H9 (cell line): ENCODE results near the gene A2ML1. TPM values are rescaled to one million over a fixed set of nuclear protein-coding genes. Genes with fewer than 3 reads are reported as not detected.

Experiments
- DNase-seq: peaks from one replicate; pipeline ENCODE4 v3.0.0-alpha.2; 2017
- H2AFZ ChIP-seq: one replicate; pipeline ENCODE4 v1.6.1; 2013; ENCODE audit warnings: mild to moderate bottlenecking, low read length, control low read depth, moderate library complexity
- H2AK5ac ChIP-seq: 2 replicates; pipeline ENCODE4 v1.6.1; 2013; ENCODE audit warnings: low read length, control low read depth, mixed read lengths; ENCODE audit not compliant: insufficient read length
- H2BK120ac ChIP-seq: one replicate; pipeline ENCODE4 v1.6.1; 2013; ENCODE audit warnings: low read depth, mild to moderate bottlenecking, low read length, control low read depth, inconsistent platforms; ENCODE audit not compliant: poor library complexity, severe bottlenecking
- H2BK12ac ChIP-seq: 2 replicates; pipeline ENCODE4 v1.6.1; 2013; ENCODE audit warnings: low read length, control low read depth, mixed read lengths, low read depth; ENCODE audit not compliant: insufficient read length
- H2BK15ac ChIP-seq: 2 replicates; pipeline ENCODE4 v1.6.1; 2013; ENCODE audit warnings: low read depth, low read length, control low read depth
- H2BK20ac ChIP-seq: one replicate; pipeline ENCODE4 v1.6.1; 2013; ENCODE audit warnings: low read depth, mild to moderate bottlenecking, low read length, control low read depth, inconsistent platforms; ENCODE audit not compliant: poor library complexity, severe bottlenecking
- H2BK5ac ChIP-seq: 2 replicates; pipeline ENCODE4 v1.6.1; 2013; ENCODE audit warnings: low read length, control low read depth, mixed read lengths; ENCODE audit not compliant: insufficient read length
- H3K14ac ChIP-seq: 2 replicates; pipeline ENCODE4 v1.6.1; 2013; ENCODE audit warnings: low read length, control low read depth; ENCODE audit not compliant: insufficient read depth
- H3K18ac ChIP-seq: 2 replicates; pipeline ENCODE4 v1.6.1; 2013; ENCODE audit warnings: low read depth, mild to moderate bottlenecking, mixed read lengths, low read length, control low read depth; ENCODE audit not compliant: insufficient read length
- H3K23ac ChIP-seq: 2 replicates; pipeline ENCODE4 v1.6.1; 2013; ENCODE audit warnings: low read length, control low read depth, mixed read lengths, low read depth; ENCODE audit not compliant: insufficient read length
- H3K23me2 ChIP-seq: 2 replicates; pipeline ENCODE4 v1.6.1; 2013; ENCODE audit warnings: low read depth, mild to moderate bottlenecking, mixed read lengths, low read length, control low read depth; ENCODE audit not compliant: insufficient read length, poor library complexity, severe bottlenecking
- H3K27ac ChIP-seq: 2 replicates; pipeline ENCODE4 v1.5.1; 2013; ENCODE audit warnings: low read length, control low read depth, mixed read lengths, low read depth; ENCODE audit not compliant: insufficient read length
- H3K27me3 ChIP-seq: 2 replicates; pipeline ENCODE4 v1.6.1; 2013; ENCODE audit warnings: low read length, control low read depth, inconsistent platforms; ENCODE audit not compliant: insufficient read depth
- H3K4ac ChIP-seq: 2 replicates; pipeline ENCODE4 v1.6.1; 2013; ENCODE audit warnings: low read depth, mild to moderate bottlenecking, control low read depth, inconsistent platforms, low read length, moderate library complexity
- H3K4me1 ChIP-seq: 2 replicates; pipeline ENCODE4 v1.6.1; 2013; ENCODE audit warnings: low read length, control low read depth, inconsistent platforms; ENCODE audit not compliant: insufficient read depth
- H3K4me2 ChIP-seq: 2 replicates; pipeline ENCODE4 v1.6.1; 2013; ENCODE audit warnings: low read length, control low read depth, mixed read lengths; ENCODE audit not compliant: insufficient read length, insufficient read depth
- H3K56ac ChIP-seq: 2 replicates; pipeline ENCODE4 v1.6.1; 2013; ENCODE audit warnings: low read depth, mild to moderate bottlenecking, mixed read lengths, low read length, control low read depth; ENCODE audit not compliant: insufficient read length
- H3K79me1 ChIP-seq: 2 replicates; pipeline ENCODE4 v1.6.1; 2013; ENCODE audit warnings: low read depth, mild to moderate bottlenecking, moderate library complexity, low read length, control low read depth, inconsistent platforms; ENCODE audit not compliant: insufficient read depth, poor library complexity, severe bottlenecking
- H3K79me2 ChIP-seq: 2 replicates; pipeline ENCODE4 v1.6.1; 2013; ENCODE audit warnings: low read length, control low read depth, inconsistent platforms; ENCODE audit not compliant: insufficient read depth
- H3K9ac ChIP-seq: 2 replicates; pipeline ENCODE4 v1.6.1; 2013; ENCODE audit warnings: low read length, control low read depth, mixed read lengths; ENCODE audit not compliant: insufficient read length; ENCODE audit errors: extremely low read depth
- H3K9me3 ChIP-seq: one replicate; pipeline ENCODE4 v1.6.1; 2013; ENCODE audit warnings: low read depth, low read length, inconsistent platforms; ENCODE audit not compliant: control insufficient read depth
- H3T11ph ChIP-seq: one replicate; pipeline ENCODE4 v1.6.1; 2013; ENCODE audit warnings: mild to moderate bottlenecking, low read length, control low read depth, inconsistent platforms
- H4K20me1 ChIP-seq: one replicate; pipeline ENCODE4 v1.6.1; 2013; ENCODE audit not compliant: control insufficient read depth, insufficient read length, insufficient read depth
- H4K5ac ChIP-seq: 2 replicates; pipeline ENCODE4 v1.6.1; 2013; ENCODE audit warnings: low read depth, mild to moderate bottlenecking, mixed read lengths, low read length, control low read depth; ENCODE audit not compliant: insufficient read length
- H4K8ac ChIP-seq: replicated peaks from 2 replicates; pipeline ENCODE4 v1.6.1; 2013; ENCODE audit warnings: low read length, control low read depth, mixed read lengths, low read depth; ENCODE audit not compliant: insufficient read length
- H4K91ac ChIP-seq: 2 replicates; pipeline ENCODE4 v1.6.1; 2013; ENCODE audit warnings: low read depth, mild to moderate bottlenecking, moderate library complexity, mixed read lengths, low read length, control low read depth; ENCODE audit not compliant: insufficient read length
- H3K27ac Mint-ChIP-seq, 3 experiments: 2 replicates in 2 of 3; 3 replicates in 1 of 3; pipeline ENCODE4 v1.8.0; 2020 to 2021; ENCODE audit warnings: mixed read lengths in 3 of 3, mild to moderate bottlenecking in 1 of 3, moderate library complexity in 1 of 3
- H3K27me3 Mint-ChIP-seq: 2 replicates; pipeline ENCODE4 v1.8.0; 2021; ENCODE audit warnings: low read depth, mild to moderate bottlenecking, moderate library complexity, mixed read lengths
- H3K36me3 Mint-ChIP-seq, 3 experiments: 2 replicates in 2 of 3; 3 replicates in 1 of 3; pipeline ENCODE4 v1.8.0; 2020 to 2021; ENCODE audit warnings: low read depth in 3 of 3, mixed read lengths in 3 of 3; ENCODE audit not compliant: insufficient read depth in 1 of 3
- H3K4me1 Mint-ChIP-seq, 2 experiments: 2 replicates each; pipeline ENCODE4 v1.8.0; 2020; ENCODE audit warnings: mixed read lengths in 2 of 2
- H3K4me3 Mint-ChIP-seq, 2 experiments: 2 replicates in 1 of 2; 3 replicates in 1 of 2; pipeline ENCODE4 v1.8.0; 2020 to 2021; ENCODE audit warnings: mild to moderate bottlenecking in 2 of 2, mixed read lengths in 2 of 2, moderate library complexity in 1 of 2
- H3K9me3 Mint-ChIP-seq, 2 experiments: 2 replicates in 1 of 2; 3 replicates in 1 of 2; pipeline ENCODE4 v1.8.0; 2020; ENCODE audit warnings: mild to moderate bottlenecking in 2 of 2, mixed read lengths in 2 of 2, moderate library complexity in 1 of 2
- WGBS: extraction: QIAGEN DNeasy Blood & Tissue Kit; methylation state at CpG from one replicate; pipeline ENCODE4 v1.1.7; 2013; ENCODE audit warnings: missing lambda C conversion rate, low lambda C conversion rate, mixed read lengths; ENCODE audit not compliant: insufficient read length; ENCODE audit errors: extremely low coverage; 5-methylcytosine and 5-hydroxymethylcytosine counted together
- total RNA-seq: library from RNA; stranded (reverse); gene quantifications from 2 replicates; pipeline ENCODE4 v1.2.1, GENCODE V29; 2021
- TF ChIP-seq, protein P1 (sequence below): fragments of 200-600 bp; sonication (generic); conservative IDR thresholded peaks from 3 replicates; pipeline ENCODE4 v1.8.0; 2021; ENCODE audit warnings: antibody characterized with exemption, mild to moderate bottlenecking

The A2ML1 gene
- total RNA-seq, 1 experiment from 2014 or later: 2.8 TPM

DNA sequence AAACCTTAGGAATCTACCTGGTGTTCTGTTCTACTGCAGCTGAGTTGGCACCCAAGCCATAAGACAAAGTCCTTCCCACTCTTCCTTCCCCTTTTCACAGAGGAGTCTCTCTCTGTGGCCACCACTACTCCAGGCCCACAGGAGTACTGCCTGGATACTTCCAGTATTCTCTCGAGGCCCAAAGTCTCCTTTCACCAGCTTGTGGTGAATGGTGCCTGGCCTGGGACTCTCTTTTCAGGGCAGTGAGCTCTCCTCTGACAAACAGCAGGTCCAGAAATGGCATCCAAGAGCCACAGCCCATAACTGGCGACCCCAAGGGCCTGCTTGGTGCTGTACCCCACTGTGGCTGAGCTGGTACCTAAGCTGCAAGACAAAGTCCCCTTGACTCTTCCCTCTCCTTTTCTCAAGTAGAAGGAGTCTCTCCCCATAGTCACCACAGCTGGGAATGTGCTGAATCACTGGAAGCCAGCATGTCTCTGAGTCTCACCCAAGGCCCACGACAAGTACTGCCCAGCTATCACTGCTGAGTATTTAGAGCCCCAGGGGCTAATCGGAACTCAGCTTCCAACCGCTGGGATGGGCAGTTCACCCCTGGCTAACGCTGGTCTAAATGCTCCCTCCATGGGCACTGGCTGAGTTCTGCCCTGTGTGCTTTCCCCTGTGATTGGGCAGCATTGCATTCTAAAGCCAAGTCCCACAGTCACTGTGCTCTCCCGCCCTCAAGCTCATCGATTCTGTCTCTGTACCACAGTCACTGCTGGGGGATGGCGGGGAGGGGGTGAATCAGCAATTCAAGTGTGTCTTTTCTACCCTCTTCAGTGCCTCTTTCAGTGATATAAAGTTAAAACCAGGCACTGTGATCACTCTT is 6.1 kb downstream of the A2ML1 start:
- Histone ChIP-seq H3K4me2 (no peak overlapping the region), H2BK15ac (no peak overlapping the region), H4K5ac (no peak overlapping the region), H3K23me2 (no peaks in the 10 kb centered on the region), H3K27ac (no peak overlapping the region), H3K18ac (peak overlapping the region; percentile 52), H2BK12ac (no peak overlapping the region), H3K4me1 (no peaks in the 10 kb centered on the region), H3K9ac (no peak overlapping the region), H2AFZ (no peak overlapping the region), H4K91ac (peak overlapping the region; percentile 48), H3T11ph (no peak overlapping the region), H3K23ac (no peak overlapping the region), H3K9me3 (no peaks in the 10 kb centered on the region), H2BK120ac (no peak overlapping the region), H3K56ac (no peak overlapping the region), H2BK20ac (no peak overlapping the region), H3K14ac (peak overlapping the region; percentile 44), H2AK5ac (no peak overlapping the region), H4K8ac (no peak overlapping the region), H2BK5ac (peak overlapping the region; percentile 57), H4K20me1 (no peaks in the 10 kb centered on the region), H3K4ac (no peak overlapping the region), H3K79me1 (no peaks in the 10 kb centered on the region), H3K79me2 (no peaks in the 10 kb centered on the region), H3K27me3 (no peaks in the 10 kb centered on the region)
- Mint-ChIP-seq H3K4me3 (no peak overlapping the region), H3K36me3 (peaks cover 4 to 23% (median 21%) of the 10 kb centered on the region in 3 experiments; a peak in 6 of 7 replicates), H3K9me3 (peaks cover 15 to 21% of the 10 kb centered on the region in 2 experiments), H3K4me1 (peaks cover 47% of the 10 kb centered on the region in 2 experiments), H3K27ac (peak overlapping the region; percentile 53 to 92 (median 76)), H3K27me3 (no peaks in the 10 kb centered on the region)
- peak; percentile 63 for DNase-seq
- WGBS: no CpG with 5 or more reads among the region's 9 CpGs
- TF ChIP-seq, protein P1, sequence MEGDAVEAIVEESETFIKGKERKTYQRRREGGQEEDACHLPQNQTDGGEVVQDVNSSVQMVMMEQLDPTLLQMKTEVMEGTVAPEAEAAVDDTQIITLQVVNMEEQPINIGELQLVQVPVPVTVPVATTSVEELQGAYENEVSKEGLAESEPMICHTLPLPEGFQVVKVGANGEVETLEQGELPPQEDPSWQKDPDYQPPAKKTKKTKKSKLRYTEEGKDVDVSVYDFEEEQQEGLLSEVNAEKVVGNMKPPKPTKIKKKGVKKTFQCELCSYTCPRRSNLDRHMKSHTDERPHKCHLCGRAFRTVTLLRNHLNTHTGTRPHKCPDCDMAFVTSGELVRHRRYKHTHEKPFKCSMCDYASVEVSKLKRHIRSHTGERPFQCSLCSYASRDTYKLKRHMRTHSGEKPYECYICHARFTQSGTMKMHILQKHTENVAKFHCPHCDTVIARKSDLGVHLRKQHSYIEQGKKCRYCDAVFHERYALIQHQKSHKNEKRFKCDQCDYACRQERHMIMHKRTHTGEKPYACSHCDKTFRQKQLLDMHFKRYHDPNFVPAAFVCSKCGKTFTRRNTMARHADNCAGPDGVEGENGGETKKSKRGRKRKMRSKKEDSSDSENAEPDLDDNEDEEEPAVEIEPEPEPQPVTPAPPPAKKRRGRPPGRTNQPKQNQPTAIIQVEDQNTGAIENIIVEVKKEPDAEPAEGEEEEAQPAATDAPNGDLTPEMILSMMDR: no peak
